PC-9 (cell line): Measurements from ENCODE around the gene PSTPIP1. TPM values are rescaled to one million over a fixed set of nuclear protein-coding genes. Genes with fewer than 3 reads are reported as not detected.
A peak's percentile ranks its signal among the peaks of the same experiment; 100 is the strongest.

Experiments
- BruUV-seq: library from RNA; stranded (reverse); fragments of 400-500 nt; replicated peaks from 2 replicates; lab custom pipeline; 2021; lab: Mats Ljungman, UMichigan
- CTCF ChIA-PET: fragments of 300-600 bp; sonication (Branson Sonifier 250); formaldehyde crosslinking; loops from one replicate; lab custom pipeline; 2022; ENCODE audit warnings: antibody characterized with exemption; lab: Charles Lee
- POLR2A ChIA-PET: fragments of 300-600 bp; sonication (Branson Sonifier 250); formaldehyde crosslinking; loops from one replicate; lab custom pipeline; 2022; ENCODE audit warnings: antibody characterized with exemption; ENCODE audit not compliant: unreplicated experiment; lab: Charles Lee
- DNase-seq, 2 experiments: peaks; one replicate each; pipeline versions ENCODE4 v3.0.0 to v3.0.0-alpha.2; 2015 to 2022; ENCODE audit warnings: mixed read lengths in 1 of 2
- H2AFZ ChIP-seq: fragments of 200-600 bp; sonication (generic); 2 replicates; pipeline ENCODE4 v1.8.1; 2017; ENCODE audit warnings: antibody characterized with exemption
- H3F3A ChIP-seq: fragments of 200-600 bp; sonication (generic); 2 replicates; pipeline ENCODE4 v1.8.1; 2017; ENCODE audit warnings: antibody characterized with exemption, mild to moderate bottlenecking, low read depth; ENCODE audit not compliant: insufficient read depth
- H3K27ac ChIP-seq: fragments of 200-600 bp; sonication (generic); 2 replicates; pipeline ENCODE4 v1.6.1; 2016; ENCODE audit warnings: mixed run types
- H3K27me3 ChIP-seq: fragments of 200-600 bp; sonication (generic); 2 replicates; pipeline ENCODE4 v1.6.1; 2016; ENCODE audit warnings: low read depth, mixed run types; ENCODE audit not compliant: insufficient read depth
- H3K36me3 ChIP-seq: fragments of 200-600 bp; sonication (generic); 2 replicates; pipeline ENCODE4 v1.6.1; 2016; ENCODE audit warnings: low read depth, mixed run types
- H3K4me1 ChIP-seq: fragments of 200-600 bp; sonication (generic); replicated peaks from 2 replicates; pipeline ENCODE4 v1.6.1; 2016; ENCODE audit warnings: mixed run types; ENCODE audit not compliant: insufficient read depth
- H3K4me2 ChIP-seq: fragments of 200-600 bp; sonication (generic); 2 replicates; pipeline ENCODE4 v1.6.1; 2017; ENCODE audit warnings: mixed run types
- H3K4me3 ChIP-seq: fragments of 200-600 bp; sonication (generic); 2 replicates; pipeline ENCODE4 v1.6.1; 2016; ENCODE audit warnings: mixed run types
- H3K79me2 ChIP-seq: fragments of 200-600 bp; sonication (generic); 2 replicates; pipeline ENCODE4 v1.6.1; 2017; ENCODE audit warnings: low read depth, mixed run types
- H3K9me2 ChIP-seq: fragments of 200-600 bp; sonication (generic); 2 replicates; pipeline ENCODE4 v1.8.1; 2017; ENCODE audit warnings: mild to moderate bottlenecking; ENCODE audit not compliant: insufficient read depth
- H3K9me3 ChIP-seq: fragments of 200-600 bp; sonication (generic); 2 replicates; pipeline ENCODE4 v1.8.1; 2016; ENCODE audit warnings: low read depth; ENCODE audit not compliant: insufficient read depth
- H4K20me1 ChIP-seq: fragments of 200-600 bp; sonication (generic); 2 replicates; pipeline ENCODE4 v1.8.1; 2017; ENCODE audit not compliant: insufficient read depth
- CTCF ChIP-seq: fragments of 200-600 bp; sonication (generic); conservative IDR thresholded peaks from 2 replicates; pipeline ENCODE4 v1.6.1; 2017; ENCODE audit warnings: mixed run types, antibody characterized with exemption, mild to moderate bottlenecking, moderate library complexity
- EZH2 ChIP-seq: fragments of 200-600 bp; sonication (generic); IDR thresholded peaks from 2 replicates; pipeline ENCODE4 v1.8.0; 2017; ENCODE audit warnings: antibody characterized with exemption, low read depth
- intact Hi-C: fragments of 100-400 bp; cut with micrococcal nuclease; formaldehyde crosslinking; loops from one replicate; pipeline ENCODE4 v1.10.0; 2022; ENCODE audit not compliant: unreplicated experiment
- total RNA-seq: library from RNA; stranded (reverse); gene quantifications from 2 replicates; pipeline ENCODE4 v1.2.3, GENCODE V29; 2021

The PSTPIP1 gene
- total RNA-seq, 1 experiment from 2014 or later = not detected

DNA sequence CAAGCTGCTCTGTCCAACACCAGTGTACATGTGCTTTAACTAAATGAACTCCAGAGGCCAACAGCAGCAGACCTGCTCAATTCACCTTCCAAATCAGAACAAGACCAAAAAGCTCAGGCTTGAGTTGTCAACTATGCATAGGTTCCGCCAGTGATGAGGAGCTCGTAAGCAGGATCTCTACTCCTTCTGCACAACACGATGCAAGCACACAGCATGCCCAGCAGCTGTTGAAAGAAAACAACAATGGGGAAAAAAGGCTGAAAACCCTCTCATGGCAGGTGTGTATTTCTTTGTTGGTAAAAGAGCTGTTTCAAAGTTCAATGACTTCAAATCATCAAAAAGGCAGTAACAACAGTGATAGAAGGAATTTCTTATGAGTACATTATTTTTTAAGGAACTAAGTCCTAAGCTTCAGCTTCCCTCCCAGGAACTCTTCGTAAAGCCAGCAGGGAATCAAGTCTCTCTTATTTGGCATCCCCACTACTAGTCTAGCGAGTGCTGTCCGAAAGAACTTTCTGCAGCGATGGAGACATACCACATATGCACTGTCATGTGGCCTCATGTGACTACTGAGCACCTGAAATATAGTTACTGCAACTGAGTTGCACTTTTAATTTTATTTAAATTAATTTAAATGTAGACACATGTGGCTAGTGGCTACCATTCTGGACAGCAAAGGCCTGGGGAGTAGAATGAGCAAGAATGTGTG is 51.9 kb downstream of the PSTPIP1 start:
- H3K4me1 ChIP-seq = no peaks in the 10 kb centered on the region
- no peak for DNase-seq
- no TSS peak for BruUV-seq
- CTCF ChIA-PET = no interaction called here
- H3K27me3 ChIP-seq = no peaks in the 10 kb centered on the region
- no peaks in the 10 kb centered on the region for H3K79me2 ChIP-seq
- H3K4me2 ChIP-seq = no peak overlapping the region
- POLR2A ChIA-PET = interaction anchor here (0.7 kb wide), 1 partner anchor 79 kb away, joined by 4 read pairs; no protein-coding TSS in a partner anchor
- TF ChIP-seq CTCF = no peak
- no peak for TF ChIP-seq EZH2
- no peak overlapping the region for H3K27ac ChIP-seq
- no peaks in the 10 kb centered on the region for H3F3A ChIP-seq
- H3K9me3 ChIP-seq = no peaks in the 10 kb centered on the region
- intact Hi-C loops = no loop called here
- H3K4me3 ChIP-seq = no peak overlapping the region
- H4K20me1 ChIP-seq = no peaks in the 10 kb centered on the region
- no peak overlapping the region for H2AFZ ChIP-seq
- no peaks in the 10 kb centered on the region for H3K9me2 ChIP-seq
- H3K36me3 ChIP-seq = peaks cover 25% of the 10 kb centered on the region; the same call in 1 of the 2 replicates

- Histone ChIP-seq H3K36me3 (peaks cover 25% of the 10 kb centered on the region; the same call in 1 of the 2 replicates), H3K9me2 (no peaks in the 10 kb centered on the region), H4K20me1 (no peaks in the 10 kb centered on the region), H3F3A (no peaks in the 10 kb centered on the region), H3K4me1 (peaks cover 9% of the 10 kb centered on the region), H2AFZ (no peak overlapping the region), H3K79me2 (no peaks in the 10 kb centered on the region; the same call in 1 of the 2 replicates), H3K27me3 (no peaks in the 10 kb centered on the region), H3K9me3 (no peaks in the 10 kb centered on the region), H3K27ac (no peak overlapping the region), H3K4me2 (no peak overlapping the region), H3K4me3 (no peak overlapping the region)
- POLR2A ChIA-PET = no interaction called here
- BruUV-seq = no TSS peak
- no peak for DNase-seq
- intact Hi-C loops = no loop called here
- CTCF ChIA-PET = no interaction called here
- TF ChIP-seq EZH2 (no peak), CTCF (no peak)
Measured at GRCh38 chr15:77048135-77048876, 53.4 kb downstream of the PSTPIP1 start.

DNA sequence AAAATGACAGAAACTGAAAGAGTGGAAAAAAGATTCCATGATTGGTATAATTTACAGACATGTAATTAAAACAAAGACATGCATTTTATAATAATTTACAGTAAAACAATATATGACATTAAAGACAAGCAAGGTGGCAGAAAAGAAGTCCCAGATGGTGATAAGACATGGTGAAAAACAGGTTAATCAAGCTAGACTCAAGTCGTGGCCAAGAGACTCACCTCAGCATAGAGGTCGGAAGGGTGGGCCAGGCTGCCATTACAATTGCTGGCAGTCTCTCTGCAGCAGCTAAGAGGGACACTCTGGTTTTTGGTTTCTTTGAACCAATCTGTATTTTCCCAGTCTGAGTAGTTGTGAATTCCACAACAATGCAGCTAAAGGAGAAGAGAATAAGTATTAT is 57.6 kb downstream of the PSTPIP1 start:
- no peak for DNase-seq
- H3K79me2 ChIP-seq = peaks cover 9% of the 10 kb centered on the region; the same call in 1 of the 2 replicates
- H4K20me1 ChIP-seq = no peaks in the 10 kb centered on the region
- peaks cover 23% of the 10 kb centered on the region for H3K4me1 ChIP-seq
- intact Hi-C loops = no loop called here
- BruUV-seq = no TSS peak
- H3K36me3 ChIP-seq = peaks cover 16% of the 10 kb centered on the region
- H3K27ac ChIP-seq = no peak overlapping the region
- TF ChIP-seq CTCF (no peak), EZH2 (no peak)
- no peaks in the 10 kb centered on the region for H3K9me3 ChIP-seq
- H3K27me3 ChIP-seq = no peaks in the 10 kb centered on the region
- H3K9me2 ChIP-seq = no peaks in the 10 kb centered on the region
- H3K4me3 ChIP-seq = no peak overlapping the region
- no peaks in the 10 kb centered on the region for H3F3A ChIP-seq
- POLR2A ChIA-PET = interaction anchor here (0.6 kb wide), 1 partner anchor 1528 kb away, joined by 15 read pairs; no protein-coding TSS in a partner anchor
- H3K4me2 ChIP-seq = peak overlapping the region; percentile 12; the same call in 1 of the 2 replicates
- CTCF ChIA-PET = interaction anchor here (0.7 kb wide), 1 partner anchor 578 kb away, joined by 5 read pairs; no protein-coding TSS in a partner anchor
- H2AFZ ChIP-seq = no peak overlapping the region
